Measurements from ENCODE around the gene CCDC158.
"Not testable (repeated sequence)": the region's sequence is repeated elsewhere in the genome, so short reads cannot be mapped to it uniquely, and the experiment has no call there.

The CCDC158 gene

GRCh38 chr4:76307660-76308014, 113.3 kb downstream of the CCDC158 start:
- no peak for DNase-seq

- peak; percentile 22 for DNase-seq
These were observed 113.9 kb downstream of the CCDC158 start for GRCh38 chr4:76306882-76307659.

GRCh38 chr4:76305971-76306881, 114.7 kb downstream of the CCDC158 start, which contains the start of gene STBD1:
TSS of gene STBD1 (plus strand) at chr4:76306733. CDS start at chr4:76306770, 37 bp downstream.
- DNase-seq = peak; percentile 34

- DNase-seq = no peak
These were observed 115.8 kb downstream of the CCDC158 start for GRCh38 chr4:76305033-76305687.

- no peak for DNase-seq
These were observed 118.0 kb downstream of the CCDC158 start for GRCh38 chr4:76302826-76303438.

- DNase-seq = no peak
These were observed 119.2 kb downstream of the CCDC158 start for GRCh38 chr4:76301775-76302162.

- peak; percentile 56 for DNase-seq
These were observed 119.7 kb downstream of the CCDC158 start for GRCh38 chr4:76301068-76301774.

- no peak for DNase-seq
These were observed 120.9 kb downstream of the CCDC158 start for GRCh38 chr4:76300012-76300411.

- DNase-seq = no peak
These were observed 122.7 kb downstream of the CCDC158 start for GRCh38 chr4:76298227-76298626.

GRCh38 chr4:76296286-76296820, 124.6 kb downstream of the CCDC158 start:
- DNase-seq = no peak

- DNase-seq = no peak
These were observed 127.2 kb downstream of the CCDC158 start for GRCh38 chr4:76293772-76294171.

GRCh38 chr4:76292730-76293129, 128.2 kb downstream of the CCDC158 start:
- no peak for DNase-seq

- DNase-seq = not testable (repeated sequence)
These were observed 133.1 kb downstream of the CCDC158 start for GRCh38 chr4:76287811-76288210.

GRCh38 chr4:76283900-76284299, 137.0 kb downstream of the CCDC158 start:
- DNase-seq = no peak

GRCh38 chr4:76282941-76283689, 137.8 kb downstream of the CCDC158 start:
- DNase-seq = no peak

- DNase-seq = not testable (repeated sequence)
These were observed 139.3 kb downstream of the CCDC158 start for GRCh38 chr4:76281594-76281993.

- no peak for DNase-seq
These were observed 140.2 kb downstream of the CCDC158 start for GRCh38 chr4:76280488-76281441.

- no peak for DNase-seq
These were observed 141.5 kb downstream of the CCDC158 start for GRCh38 chr4:76279462-76279861.

GRCh38 chr4:76278583-76278982, 142.4 kb downstream of the CCDC158 start:
- no peak for DNase-seq

- no peak for DNase-seq
These were observed 143.3 kb downstream of the CCDC158 start for GRCh38 chr4:76277667-76278066.

Data from DMS79 treated with DMSO at 0.1 percent for 48 hours (cell line).